Activated naive CD4-positive, alpha-beta T cell treated with anti-CD3 and anti-CD28 coated beads, Interleukin-2, amount 50 U/mL, for 16 hours (primary cell): ENCODE measurements around the gene ETV6.

ENCODE experiments used
- DNase-seq: peaks from one replicate; pipeline ENCODE4 v3.0.0-alpha.2; 2020

ETV6 gene

DNA sequence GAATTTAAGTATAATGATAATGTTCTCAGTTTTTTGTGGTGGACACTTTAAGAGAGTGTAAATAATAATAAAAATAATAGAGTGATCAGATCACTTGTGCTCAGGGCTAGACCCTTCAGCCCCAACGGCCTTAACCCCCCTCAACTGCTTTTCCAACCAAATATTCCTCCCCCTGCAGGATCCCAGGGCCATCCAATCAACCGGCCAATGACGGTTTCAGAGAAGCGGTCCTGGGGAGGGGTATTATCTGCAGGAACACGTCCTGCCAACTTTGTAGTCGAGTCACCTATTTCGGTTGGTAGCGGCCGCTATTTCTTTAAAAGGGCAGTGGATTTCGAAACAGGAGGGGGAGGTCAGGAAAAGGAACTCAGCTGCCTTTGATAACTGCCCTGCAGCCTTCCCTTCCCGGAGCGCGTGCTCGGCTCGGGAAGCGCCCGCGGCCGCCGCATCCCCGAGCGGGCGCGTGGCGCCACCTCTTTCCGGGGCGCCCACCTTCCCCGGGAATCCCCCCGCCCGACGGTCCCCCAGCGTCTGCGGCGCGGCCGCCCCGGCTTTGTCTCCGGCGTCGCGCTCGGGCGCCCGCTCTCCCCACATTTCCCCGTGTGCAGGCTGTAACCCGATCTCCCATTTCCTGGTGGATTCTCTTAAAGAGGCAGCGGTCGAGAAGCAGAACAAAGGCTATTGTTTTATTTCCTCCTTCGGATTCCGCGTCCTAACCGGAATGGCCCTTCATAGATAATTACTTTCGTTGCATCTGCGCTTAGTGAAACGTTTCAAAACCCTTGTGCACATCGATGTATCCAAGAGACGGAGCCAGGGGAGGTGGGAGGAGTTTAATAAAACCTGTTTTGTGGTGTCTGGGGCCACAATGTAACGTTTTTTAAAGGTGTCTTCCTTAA is 711 bp upstream of the ETV6 start:
- DNase-seq = peak; percentile 68

DNA sequence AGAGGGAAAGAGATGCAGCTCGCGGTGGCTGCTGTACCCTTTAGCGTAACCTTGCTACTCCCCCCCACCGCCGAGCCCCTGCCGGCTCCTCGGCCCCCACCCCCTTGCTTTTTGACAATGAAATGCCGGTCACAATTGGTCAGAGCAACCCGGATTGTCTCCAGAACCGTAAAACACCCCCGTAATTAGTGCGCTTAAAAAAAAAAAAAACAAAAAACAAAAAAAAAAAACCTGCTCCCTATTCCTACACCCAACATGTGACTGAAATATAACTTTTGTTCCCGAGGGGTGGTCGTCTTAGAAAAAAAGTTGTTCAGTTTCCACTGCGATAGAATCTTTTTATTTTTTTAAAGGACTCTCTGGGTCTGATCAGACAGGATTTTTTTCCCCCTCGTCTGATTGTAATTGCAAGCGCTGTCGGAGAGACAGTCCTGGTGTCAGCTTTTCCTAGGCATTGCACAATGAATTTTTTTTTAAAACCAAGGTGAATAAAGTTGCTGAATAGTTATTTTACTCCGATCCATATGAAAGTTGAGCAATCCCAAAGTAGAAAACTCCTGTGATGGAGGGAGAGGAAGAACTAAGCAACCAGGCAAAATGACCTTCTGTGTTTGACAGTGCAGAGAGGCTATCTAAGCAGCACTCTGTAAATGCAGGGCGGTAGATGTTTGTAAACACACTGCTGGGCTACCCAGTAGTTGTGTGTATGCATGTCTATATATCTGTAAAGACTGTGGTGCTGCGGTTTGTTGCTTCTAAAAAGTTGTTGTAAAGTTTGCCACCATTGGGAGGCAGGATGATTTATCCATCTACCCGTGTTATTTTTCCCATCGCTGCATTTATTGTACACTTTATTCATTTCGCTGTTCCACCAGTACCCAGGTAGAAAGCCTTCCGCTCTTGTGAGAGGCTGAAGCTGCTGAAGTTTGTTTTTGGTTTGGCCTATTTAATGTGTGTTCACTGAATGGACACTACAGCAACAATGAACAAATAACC is 1.1 kb downstream of the ETV6 start:
- peak; percentile 56 for DNase-seq

DNA sequence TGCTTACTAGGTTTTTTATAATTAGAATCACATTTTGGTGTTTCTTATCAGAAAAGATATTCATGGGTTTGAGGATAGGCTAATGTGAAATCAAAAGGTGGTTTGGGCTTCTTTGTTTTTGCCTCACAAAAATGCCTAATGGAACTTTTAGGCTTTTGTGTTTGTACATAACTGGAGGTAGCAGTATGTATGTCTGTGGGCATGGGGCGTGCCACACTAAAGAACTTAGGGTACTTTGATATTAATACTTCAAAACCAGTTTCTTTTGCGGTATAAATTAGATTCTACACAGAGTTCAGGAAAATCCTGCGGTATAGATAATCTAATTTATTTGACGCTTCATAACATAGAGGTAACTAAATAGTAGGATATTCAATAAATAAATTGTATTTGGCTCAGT is 1.9 kb downstream of the ETV6 start:
- no peak for DNase-seq

DNA sequence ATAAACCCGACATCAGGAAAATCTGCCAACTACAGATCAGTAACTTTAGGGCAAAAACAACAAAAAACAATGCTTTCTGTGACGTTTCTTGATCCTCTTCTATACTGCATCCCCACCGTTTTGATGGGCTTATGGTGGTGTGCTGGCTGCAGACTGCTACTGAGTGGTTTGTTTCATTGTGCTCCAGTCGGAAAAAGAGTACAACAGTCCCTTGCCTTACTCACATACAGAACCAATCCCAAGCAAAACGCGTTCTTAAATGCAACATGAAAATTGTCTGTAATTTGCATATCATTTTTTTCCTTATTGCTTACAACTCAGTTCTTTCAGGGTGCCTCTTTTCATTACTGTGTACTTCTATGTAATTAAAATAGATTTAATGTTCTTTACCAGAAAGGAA is 2.3 kb downstream of the ETV6 start:
- DNase-seq = no peak

DNA sequence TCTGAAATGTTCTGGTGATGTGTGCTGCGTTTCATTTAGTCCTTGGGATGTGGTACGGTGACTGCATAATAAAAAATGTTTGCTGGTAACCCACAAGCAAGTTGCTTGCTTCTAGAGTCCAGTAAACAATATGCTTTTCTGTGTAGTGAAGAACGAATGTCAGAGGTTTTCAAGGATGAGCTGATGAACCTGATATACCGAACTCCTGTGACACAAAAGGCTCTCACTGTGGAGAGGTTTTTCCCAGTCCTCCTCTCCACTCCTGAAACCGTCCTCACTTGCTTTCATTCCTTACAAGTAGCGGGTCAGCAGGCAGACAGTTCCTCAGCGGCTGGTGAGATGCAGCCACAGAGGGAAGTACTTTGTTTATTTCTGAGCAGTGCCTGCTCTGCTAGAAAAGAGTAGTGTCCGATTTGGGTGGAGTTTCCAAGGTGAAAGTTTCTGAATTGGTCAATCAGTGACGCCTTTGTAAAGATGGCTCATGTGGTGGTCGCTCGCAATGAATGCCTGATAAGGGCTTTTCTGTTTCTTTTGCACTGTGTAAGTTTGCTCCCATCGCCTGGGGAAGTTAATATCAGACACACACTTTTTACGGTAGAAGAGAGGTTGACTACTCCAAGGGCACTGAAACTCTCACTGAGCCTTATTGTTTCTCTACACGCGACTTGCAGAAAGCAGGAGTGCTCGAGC is 3.0 kb downstream of the ETV6 start:
- no peak for DNase-seq

DNA sequence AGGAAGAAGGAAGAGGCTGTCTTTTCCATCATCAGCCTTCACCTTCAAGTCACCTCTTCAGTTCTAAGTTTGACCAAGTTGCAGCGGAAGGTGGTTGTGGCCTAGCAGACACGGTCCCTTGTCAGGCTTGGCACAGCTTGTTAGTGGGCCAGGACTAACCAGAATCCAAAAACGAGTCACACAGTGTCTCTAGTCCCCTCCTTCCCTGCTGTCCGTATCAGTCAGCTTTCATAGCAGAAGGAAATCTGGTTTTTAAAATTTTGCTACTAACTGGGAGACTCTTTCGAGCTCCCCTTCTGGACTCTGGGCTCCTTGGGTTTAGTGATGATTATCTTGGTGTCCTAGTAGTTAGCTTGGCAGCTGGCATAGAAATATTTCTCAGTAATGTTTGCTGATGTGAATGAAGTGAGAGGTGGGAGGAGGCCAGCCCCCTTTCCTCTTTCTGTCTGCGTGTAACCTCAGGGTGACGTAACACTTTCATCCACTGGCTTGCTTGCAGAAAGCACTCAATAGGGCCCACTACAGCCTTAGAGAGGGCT is 3.8 kb downstream of the ETV6 start:
- DNase-seq = peak; percentile 48

DNA sequence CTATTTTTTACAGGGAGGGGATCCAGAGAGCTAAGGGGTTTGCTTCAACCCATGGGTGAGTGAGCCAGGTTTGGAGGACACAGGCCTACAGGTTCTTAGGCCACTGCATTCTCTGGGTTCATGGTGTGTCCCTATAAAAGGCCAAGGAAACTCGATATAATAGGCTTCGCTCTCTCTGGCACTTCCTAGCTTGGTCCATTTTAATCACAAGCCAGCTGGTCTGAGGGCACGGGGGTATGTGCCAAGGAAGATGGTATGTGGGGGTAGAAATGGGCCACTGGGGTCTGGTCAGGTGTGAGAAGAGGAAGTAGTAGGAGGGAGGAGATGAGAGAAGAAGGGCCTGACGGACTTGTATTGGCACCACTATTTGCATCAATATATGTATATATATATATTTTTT is 4.9 kb downstream of the ETV6 start:
- no peak for DNase-seq

DNA sequence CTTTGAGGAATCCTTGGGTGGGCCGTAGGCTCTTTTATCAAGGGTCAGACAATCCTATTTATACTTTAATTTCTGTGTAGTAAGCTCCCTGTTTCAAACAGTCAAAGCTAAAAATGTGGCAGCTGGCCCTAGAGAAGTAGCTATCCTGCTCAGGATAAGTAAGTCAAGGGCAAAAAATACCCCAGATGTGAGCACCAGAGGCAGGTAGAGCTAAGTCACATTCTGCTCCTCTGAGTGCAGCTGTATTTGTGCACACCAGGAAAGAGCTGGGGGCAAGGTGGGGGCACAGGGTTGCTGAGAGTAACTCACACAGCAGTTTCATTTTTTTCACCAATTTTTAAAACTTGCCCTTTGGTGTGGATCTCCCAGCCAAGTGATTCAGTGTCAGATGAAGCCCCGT is 5.3 kb downstream of the ETV6 start:
- no peak for DNase-seq

DNA sequence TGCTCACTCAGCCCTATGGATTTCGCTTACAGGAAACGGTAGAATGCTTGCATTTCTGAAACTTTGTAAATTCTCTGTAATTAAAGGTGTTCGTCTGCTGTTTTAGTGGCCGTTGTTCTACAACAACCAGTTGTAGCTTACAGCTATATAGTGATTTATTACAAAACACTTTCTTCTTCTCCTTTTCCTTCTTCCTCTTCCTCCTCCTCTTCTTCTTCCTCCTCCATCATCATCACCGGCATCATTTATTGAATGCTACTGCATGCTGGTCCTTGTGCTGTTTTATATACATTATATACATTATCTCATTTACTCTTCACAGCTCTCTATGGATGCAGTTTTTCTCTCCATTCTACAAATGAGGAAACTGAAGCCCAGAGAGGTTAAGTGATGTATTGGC is 6.4 kb downstream of the ETV6 start:
- no peak for DNase-seq

DNA sequence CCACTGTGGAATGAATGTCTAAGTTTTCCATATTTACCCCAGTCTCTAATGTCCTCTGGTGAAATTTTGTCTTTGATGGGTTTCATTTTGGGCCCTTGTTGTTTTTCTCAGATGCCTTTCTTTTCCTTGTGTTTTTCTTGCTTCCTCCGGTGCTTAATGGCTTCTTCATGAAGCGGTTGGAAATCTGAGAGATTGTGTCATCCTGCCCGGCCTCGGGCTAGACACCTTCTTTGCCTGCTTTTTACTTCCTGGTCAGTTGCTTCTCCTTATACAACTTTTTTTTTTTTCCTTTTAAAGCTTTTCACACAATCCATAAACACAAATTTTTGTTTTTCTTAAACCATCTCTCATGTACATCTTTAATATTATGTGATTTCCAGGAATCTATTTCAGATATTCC is 7.1 kb downstream of the ETV6 start:
- no peak for DNase-seq

DNA sequence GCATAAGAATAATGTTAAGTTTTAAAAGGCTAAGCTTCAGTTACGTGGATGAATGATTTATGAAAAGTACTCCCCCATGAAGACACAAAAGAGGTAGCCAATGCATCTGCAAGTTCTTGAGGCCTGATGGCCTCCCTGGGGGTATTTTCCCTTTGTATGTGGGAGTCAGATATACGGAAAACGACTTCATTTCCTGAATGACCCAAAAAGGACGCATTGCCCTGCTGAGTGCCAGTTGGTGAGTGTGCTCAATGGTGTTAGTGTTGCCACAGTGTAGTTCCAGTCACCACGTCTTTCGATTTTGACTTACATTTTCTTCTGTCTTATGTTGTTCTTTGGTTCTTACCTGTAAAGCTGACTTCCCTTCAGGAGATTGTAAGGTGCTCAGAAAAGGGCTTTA is 8.0 kb downstream of the ETV6 start:
- DNase-seq = no peak

DNA sequence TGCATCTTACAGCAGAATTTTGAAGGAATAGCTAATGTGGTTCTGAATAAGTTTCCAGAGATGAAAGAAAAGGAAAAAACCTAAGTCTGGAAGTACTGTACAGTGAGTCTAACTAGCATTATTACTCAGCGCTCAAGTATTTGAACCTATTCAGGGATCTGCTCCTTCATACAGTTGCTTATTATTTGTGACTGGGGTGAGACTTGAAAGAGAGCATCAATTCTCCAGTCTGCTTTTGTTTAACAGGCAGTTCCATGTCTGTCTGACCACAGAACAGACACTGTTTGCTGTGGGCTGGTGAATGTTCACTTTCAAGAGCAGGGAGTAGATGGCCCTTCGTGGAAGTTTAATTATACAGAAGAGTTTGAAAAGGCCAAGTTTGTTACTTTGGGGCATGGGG is 9.3 kb downstream of the ETV6 start:
- DNase-seq = no peak

DNA sequence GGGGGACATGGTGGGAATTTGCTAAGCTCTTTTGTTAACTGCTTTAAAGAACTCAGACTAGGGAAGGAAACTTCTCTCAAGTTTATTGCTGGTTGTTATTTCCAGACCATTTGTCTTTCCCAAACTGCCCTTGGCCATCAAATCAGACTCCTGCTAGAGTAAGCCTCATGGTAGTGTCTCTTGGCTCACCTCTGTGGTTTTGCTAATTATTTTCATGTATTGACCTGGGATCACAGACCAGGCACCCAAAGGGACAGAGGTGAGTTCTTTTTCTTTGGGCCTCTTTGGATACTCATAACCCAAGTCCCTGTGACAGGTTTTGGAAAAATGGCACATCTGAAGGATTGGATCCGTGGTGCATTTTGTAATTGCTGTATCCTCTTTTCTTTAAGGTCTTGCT is 11.2 kb downstream of the ETV6 start:
- no peak for DNase-seq

DNA sequence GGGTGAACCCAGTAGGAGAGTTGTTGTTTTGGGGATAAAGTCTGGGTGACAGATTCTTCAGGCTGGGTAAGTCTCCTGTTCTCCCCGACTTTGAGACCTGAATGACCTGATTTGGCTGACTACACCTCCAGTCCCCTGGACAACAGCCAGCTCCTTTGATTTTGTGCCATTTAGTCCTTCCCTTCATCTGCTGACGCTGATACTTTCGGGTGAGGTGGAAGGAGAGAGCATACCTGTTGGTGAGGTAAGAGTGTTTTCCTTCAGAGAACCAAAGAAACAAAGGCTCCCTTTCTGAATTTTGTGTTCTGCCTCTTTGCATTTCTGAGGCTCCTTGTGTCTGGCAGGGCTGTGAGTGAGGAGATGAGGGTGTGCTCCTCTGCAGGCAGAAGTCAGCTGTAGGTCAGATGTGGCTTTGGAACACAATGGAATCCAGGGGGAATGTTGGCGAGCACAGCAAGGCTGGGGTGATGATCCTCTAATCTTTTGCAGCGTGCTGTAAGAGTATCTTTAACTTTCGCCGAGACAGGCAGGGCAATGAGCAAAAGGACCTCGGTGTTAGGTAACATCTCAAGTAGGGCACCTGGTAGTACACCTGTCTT is 12.1 kb downstream of the ETV6 start:
- no peak for DNase-seq

DNA sequence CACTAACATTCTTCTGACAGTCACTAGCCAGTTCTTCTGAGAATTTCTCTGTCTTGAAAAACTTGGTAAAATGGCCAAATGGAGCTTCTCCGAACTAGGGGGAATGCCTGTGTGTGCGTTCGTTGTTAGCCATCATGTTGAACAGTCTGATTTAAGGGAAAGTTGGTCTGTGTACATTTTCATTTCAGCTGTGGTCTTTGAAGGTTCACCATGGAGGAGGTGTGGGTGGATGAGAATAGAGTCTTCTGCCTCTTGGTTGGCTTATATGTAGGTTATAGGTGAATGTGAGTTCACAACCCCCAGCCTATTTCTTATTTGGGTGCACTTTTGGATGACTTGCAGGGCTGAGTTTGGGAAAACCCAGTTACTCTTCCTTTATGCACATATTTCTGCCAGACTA is 12.9 kb downstream of the ETV6 start:
- DNase-seq = no peak

DNA sequence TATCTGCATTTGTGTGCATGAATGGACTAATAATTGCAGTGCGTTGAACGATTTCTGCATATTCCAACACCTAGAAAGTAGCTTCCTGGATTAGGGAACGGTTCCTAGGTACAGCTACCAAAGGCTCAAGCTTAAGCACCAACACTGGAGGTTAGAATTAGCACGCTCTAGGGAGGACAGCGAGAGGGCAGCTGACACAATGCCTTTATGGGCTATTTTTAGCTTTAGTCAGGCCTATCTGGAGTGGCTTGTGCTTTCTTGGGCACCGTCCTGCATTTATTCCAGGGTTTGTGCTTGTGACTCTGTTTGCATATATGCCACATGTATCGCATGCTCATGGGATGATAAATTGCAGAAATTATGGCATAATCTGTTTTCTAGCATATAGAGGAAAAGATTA is 13.7 kb downstream of the ETV6 start:
- DNase-seq = no peak

DNA sequence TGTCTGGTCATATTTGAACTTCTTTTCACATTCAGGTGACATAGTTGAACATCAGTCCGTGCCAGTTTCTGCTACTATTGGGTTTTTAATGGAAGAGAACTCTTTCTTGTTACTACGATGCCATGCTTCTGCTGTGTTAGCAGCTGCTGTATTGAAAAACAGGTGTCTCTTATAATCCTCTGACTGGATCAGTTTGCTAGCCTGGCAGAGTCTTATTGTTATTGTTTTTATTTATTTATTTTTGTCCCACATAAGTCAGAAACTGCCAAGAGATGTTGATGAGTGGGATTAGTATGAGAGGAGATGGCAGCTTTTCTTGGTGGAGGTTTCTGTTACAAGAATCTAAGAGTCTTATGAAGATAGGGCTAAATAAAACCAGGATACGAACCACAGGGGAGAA is 14.6 kb downstream of the ETV6 start:
- no peak for DNase-seq

DNA sequence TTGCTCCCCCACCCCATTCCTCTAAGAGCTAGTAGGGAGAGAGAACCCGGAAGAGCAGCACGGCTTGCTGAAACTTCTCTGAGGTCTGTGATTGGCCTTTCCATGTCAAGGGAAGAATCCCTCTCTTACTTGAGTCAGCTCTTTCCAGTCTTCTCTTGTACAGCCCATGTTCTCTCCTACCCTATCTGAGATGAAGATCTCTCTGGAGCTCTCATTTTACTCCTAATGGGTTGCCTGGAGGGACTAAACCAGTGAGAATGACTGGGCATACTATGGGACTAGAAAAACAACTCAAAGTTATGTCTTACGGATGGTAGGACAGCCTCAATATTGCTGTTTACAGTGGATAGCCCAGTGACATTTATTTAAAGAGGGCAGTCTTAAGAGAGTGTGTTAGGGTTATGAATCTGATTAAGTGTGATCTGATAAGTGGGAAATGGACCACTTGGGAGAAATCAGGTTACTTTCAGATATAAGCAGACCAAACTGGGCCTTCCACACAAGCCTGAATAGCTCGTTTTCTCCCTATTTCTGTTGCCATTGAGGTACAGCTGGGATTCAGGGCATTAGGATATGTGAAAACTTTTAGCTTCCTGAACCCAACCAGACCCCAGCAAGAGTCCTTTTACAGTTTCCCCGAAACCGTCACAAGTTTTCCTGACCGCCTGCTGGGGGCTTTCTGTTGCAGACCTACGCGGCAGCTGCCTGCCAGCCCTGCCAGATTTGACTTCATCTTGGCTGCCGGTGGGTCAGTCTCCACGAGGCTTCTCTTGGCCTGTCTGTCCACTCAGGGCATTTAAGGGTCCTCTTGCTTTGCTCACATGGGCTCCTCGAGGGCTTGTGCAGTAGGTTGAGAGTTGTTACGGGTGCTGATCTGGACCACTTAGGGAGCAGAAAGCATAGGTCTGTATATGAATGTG is 16.9 kb downstream of the ETV6 start:
- no peak for DNase-seq

DNA sequence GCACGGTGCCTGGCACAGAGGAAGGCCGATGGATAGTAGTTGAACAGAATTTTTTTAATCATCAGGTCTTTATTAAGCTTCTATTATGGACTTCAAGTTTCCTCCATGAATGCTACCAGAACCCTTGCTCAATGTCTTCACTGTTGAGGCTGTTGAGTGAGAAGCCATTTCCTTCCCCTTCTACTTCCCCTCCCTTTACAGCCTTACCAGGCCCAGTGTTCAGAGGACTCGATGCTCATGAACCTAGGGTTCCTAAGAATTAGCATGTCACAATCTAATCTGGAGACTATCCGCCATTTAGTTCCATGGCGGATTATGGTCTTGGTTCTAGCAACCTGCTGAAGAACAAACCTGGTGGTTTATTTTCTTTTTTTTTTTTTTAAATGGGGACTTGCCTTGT is 17.7 kb downstream of the ETV6 start:
- DNase-seq = no peak

DNA sequence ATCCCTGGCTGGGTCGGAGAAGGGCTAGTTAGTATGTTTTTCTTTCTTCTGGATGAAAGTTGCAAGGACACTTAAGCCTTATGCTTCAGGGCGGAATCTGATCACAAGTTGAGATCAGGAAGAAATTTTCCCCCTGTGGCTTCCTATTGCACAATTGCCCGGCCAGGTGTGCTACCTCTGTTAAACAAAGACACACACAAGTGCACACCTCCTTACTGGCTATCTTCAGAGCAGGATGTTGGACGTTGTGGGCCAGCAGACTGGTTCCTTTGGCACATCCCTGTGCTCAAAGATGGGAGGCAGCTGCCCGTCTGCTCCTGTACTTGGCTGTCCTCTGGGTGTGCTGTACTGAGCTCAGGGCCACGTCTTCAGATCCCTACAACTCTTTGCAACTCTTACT is 19.1 kb downstream of the ETV6 start:
- no peak for DNase-seq

DNA sequence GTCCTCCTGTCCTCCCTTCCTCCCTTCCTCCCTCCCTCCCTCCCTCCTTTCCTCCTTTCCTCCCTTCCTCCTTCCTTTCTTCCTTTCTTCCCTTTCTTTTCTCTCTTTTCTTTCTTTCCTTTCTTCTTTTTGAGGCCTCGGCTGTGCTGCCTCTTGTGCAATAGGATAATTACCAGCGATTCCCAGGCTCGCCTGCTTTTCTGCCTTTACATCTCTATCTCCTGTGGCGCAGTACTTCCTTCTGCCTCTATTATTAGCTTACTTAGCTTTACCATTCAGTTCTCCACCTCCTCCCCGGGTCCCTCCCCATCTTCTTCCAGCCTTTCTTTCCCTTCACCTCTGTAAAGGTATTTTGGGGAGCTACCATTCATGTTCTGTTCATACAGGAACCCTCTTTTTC is 19.9 kb downstream of the ETV6 start:
- no peak for DNase-seq
